Uterus (tissue), 2 donors: ENCODE data around the gene ZFYVE1.

Experiments used
- CTCF ChIP-seq, 4 experiments: fragments of 200-600 bp in 2 of 4; fragments of 450-650 bp in 2 of 4; sonication (generic) in 2 of 4; IDR thresholded peaks; one replicate each; pipeline ENCODE4 v1.5.1; 2016 to 2019; ENCODE audit warnings: antibody characterized with exemption in 4 of 4, mild to moderate bottlenecking in 2 of 4, moderate library complexity in 1 of 4
- POLR2A ChIP-seq, 2 donors: fragments of 450-650 bp; IDR thresholded peaks; one replicate each; pipeline ENCODE4 v1.6.1; 2016; ENCODE audit warnings: antibody characterized with exemption in 2 of 2, mild to moderate bottlenecking in 1 of 2, moderate library complexity in 1 of 2

- TF ChIP-seq CTCF (IDR thresholded peaks at IDR 0.05) (no peak), POLR2A (IDR thresholded peaks at IDR 0.05) (no peak)
Observed at GRCh38 chr14:73000073-73000472, 26.8 kb downstream of the ZFYVE1 start.
